Bronchial epithelial cell (primary cell): ENCODE data around the gene GH1. TPM values are rescaled to one million over a fixed set of nuclear protein-coding genes. Genes with fewer than 3 reads are reported as not detected.
"Not testable (repeated sequence)": the region's sequence is repeated elsewhere in the genome, so short reads cannot be mapped to it uniquely, and the experiment has no call there.

Source experiments
- DNase-seq: peaks from one replicate; pipeline ENCODE4 v3.0.0-alpha.2; 2010; ENCODE audit warnings: low read depth
- FAIRE-seq: peaks from 2 replicates; lab custom pipeline; 2011; peaks lifted over from hg19 to GRCh38; lab: Jason Lieb, UNC
- H3K27me3 ChIP-seq: 2 replicates; pipeline ENCODE4 v1.5.1; 2011; ENCODE audit warnings: low read length; ENCODE audit not compliant: control insufficient read depth, insufficient read depth
- H3K36me3 ChIP-seq: 2 replicates; pipeline ENCODE4 v1.5.1; 2011; ENCODE audit warnings: low read length; ENCODE audit not compliant: control insufficient read depth, insufficient read depth
- H3K4me3 ChIP-seq: 2 replicates; pipeline ENCODE4 v1.5.1; 2011; ENCODE audit warnings: mild to moderate bottlenecking, low read depth, low read length, control low read depth
- total RNA-seq: library from RNA; depleted of rRNA; stranded (reverse); fragments of >200 nt; gene quantifications from 2 replicates; pipeline ENCODE4 v1.2.1, GENCODE V29; 2014
- TF ChIP-seq, protein P1 (sequence below): IDR thresholded peaks from 2 replicates; pipeline ENCODE4 v1.5.1; 2011; ENCODE audit warnings: mild to moderate bottlenecking, moderate library complexity, low read length, control low read depth, inconsistent platforms; ENCODE audit not compliant: insufficient read depth, severe bottlenecking

The GH1 gene
- total RNA-seq, result not detected in 2 replicates

DNA sequence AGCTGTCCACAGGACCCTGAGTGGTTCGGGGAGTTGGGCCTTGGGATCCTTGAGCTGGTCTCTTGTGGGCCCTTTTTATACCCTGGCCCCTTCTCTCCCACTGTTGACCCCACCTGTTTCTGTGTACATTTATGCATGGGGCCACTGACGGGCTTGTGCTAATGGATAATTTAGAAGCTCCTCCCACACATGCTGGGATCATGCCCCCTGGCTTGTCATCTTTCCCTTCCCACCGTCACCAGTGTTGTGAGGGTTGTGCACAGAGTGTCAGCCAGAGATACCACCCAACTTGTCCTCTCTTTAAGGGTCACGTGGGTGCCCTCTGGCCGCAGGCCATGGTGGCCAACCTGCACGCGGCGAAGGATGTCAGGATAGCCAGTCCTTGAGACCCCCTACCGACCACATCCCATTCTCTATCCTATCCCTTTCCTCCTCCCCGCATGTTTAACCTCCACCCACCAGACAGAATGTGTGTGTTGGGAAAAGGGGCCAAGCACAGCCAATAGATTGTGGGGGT is at the start of gene GH1:
Gene GH1, minus strand, starts transcription at position 51 of the 517 bp plus-strand sequence. CDS start 63 bp downstream, outside the sequence.
- H3K36me3 ChIP-seq, FAIRE-seq, H3K4me3 ChIP-seq, H3K27me3 ChIP-seq, DNase-seq: not testable (repeated sequence)

DNA sequence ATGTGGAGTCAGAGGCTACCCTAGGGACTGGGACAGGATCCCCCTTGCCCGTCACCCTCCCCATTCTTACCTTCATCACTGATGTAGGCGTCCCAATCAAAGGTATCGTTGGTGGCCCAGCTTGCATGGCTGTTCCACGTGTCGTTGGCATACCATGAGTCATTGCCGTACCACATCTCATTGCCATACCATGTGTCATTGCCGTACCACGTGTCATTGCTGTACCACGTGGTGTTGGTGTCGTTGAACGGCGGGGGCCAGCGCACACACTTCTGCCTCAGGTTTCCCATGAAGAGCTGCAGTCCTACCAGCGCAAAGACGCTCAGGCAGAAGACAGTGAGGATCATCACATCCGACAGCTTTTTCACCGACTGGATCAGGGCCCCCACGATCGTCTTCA is 49.3 kb upstream of the GH1 start:
- TF ChIP-seq, protein P1, sequence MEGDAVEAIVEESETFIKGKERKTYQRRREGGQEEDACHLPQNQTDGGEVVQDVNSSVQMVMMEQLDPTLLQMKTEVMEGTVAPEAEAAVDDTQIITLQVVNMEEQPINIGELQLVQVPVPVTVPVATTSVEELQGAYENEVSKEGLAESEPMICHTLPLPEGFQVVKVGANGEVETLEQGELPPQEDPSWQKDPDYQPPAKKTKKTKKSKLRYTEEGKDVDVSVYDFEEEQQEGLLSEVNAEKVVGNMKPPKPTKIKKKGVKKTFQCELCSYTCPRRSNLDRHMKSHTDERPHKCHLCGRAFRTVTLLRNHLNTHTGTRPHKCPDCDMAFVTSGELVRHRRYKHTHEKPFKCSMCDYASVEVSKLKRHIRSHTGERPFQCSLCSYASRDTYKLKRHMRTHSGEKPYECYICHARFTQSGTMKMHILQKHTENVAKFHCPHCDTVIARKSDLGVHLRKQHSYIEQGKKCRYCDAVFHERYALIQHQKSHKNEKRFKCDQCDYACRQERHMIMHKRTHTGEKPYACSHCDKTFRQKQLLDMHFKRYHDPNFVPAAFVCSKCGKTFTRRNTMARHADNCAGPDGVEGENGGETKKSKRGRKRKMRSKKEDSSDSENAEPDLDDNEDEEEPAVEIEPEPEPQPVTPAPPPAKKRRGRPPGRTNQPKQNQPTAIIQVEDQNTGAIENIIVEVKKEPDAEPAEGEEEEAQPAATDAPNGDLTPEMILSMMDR, result no peak
- no peaks in the 10 kb centered on the region for H3K27me3 ChIP-seq
- no peak for DNase-seq
- no peaks in the 10 kb centered on the region for H3K36me3 ChIP-seq
- no peak overlapping the region for H3K4me3 ChIP-seq
- no peak for FAIRE-seq

DNA sequence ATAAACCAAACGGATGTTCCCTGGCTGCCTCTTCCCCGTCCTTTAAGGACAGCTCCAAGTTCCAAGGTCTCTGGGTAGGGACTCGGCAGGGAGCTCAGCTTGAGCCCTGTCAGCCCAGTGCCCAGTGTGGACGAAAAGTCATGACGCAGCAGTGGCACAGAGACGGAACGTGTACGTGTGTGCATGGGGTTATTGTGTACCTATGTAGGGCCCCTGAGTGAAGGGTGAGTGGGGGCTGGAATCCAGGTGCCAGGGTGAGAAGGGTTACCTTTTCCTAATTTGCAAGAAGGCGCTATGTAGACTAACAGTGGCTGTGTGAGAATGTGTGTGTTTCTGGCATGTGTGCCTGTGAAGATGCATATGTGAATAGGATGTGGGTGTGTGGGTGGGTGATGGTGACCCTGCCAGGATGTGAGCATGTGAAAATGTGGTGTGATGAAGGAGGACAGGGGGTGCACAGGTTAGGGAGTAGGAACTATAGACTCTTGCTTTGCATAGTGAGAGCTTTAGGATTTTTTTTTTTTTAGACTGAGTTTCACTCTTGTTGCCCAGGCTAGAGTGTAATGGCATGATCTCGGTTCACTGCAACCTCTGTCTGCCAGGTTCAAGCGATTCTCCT is 48.1 kb upstream of the GH1 start:
- no peak for FAIRE-seq
- TF ChIP-seq, protein P1, result no peak
- Histone ChIP-seq H3K27me3 (no peaks in the 10 kb centered on the region), H3K36me3 (no peaks in the 10 kb centered on the region), H3K4me3 (no peak overlapping the region)
- no peak for DNase-seq

- no peak for FAIRE-seq
- Histone ChIP-seq H3K27me3 (no peaks in the 10 kb centered on the region), H3K36me3 (no peaks in the 10 kb centered on the region), H3K4me3 (no peak overlapping the region)
- DNase-seq, result no peak
- TF ChIP-seq, protein P1, result no peak
Observed at GRCh38 chr17:63963123-63963522, 44.5 kb upstream of the GH1 start.

- H3K4me3 ChIP-seq, result no peak overlapping the region
- DNase-seq (no peak), FAIRE-seq (no peak)
- TF ChIP-seq, protein P1, result no peak
- no peaks in the 10 kb centered on the region for H3K27me3 ChIP-seq
- H3K36me3 ChIP-seq, result no peaks in the 10 kb centered on the region
Observed at GRCh38 chr17:63962298-63962744, 43.7 kb upstream of the GH1 start.

DNA sequence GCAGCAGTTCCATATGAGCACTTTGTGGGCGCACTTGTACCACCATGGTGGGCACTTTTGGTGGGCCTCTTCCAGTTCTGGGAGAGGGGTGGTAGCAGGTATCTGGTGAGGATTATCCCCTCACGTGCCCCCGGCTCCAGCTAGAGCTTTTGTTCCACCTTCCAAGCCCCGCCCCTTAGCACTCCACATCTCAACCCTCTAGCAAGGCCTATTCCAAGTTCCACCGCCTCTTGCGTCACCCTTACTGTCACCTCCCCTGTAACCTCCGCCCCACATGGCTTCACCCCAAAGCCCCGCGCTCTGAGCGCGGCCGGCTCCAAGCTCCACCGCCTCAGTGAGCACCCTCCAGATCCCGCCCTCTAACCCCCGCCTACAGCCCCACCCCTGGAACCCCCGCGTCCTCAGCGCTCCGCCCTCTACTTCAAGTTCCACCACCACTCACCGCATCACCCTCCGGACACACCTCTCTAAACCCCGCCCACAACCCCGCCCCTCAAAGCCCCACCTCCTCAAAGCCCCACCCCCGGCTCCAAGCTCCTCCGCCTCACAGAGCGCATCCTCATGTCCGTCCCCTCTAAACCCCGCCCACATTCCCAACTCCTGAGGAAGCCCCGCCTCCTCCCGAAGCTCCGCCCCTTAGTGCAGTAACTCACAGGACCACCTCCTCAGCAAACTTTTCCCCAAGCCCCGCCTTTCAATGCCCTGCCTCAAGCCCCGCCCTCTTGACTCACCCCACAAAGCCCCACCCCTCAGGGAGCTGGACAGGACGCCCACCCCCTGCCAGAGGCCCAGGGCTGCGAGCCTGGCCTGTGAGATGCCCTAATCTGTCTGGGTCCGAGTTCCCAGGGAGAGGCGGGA is 42.9 kb upstream of the GH1 start:
- TF ChIP-seq, protein P1, result no peak
- H3K36me3 ChIP-seq, result no peaks in the 10 kb centered on the region
- H3K4me3 ChIP-seq, result peak overlapping the region; percentile 22
- FAIRE-seq, result no peak
- peak; percentile 59 for DNase-seq
- H3K27me3 ChIP-seq, result no peaks in the 10 kb centered on the region
